ENCODE results near the gene DFFA.
A peak's percentile ranks its signal among the peaks of the same experiment; 100 is the strongest.
"Not testable (repeated sequence)": the region's sequence is repeated elsewhere in the genome, so short reads cannot be mapped to it uniquely, and the experiment has no call there.

DFFA gene, protein sequence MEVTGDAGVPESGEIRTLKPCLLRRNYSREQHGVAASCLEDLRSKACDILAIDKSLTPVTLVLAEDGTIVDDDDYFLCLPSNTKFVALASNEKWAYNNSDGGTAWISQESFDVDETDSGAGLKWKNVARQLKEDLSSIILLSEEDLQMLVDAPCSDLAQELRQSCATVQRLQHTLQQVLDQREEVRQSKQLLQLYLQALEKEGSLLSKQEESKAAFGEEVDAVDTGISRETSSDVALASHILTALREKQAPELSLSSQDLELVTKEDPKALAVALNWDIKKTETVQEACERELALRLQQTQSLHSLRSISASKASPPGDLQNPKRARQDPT

DNA sequence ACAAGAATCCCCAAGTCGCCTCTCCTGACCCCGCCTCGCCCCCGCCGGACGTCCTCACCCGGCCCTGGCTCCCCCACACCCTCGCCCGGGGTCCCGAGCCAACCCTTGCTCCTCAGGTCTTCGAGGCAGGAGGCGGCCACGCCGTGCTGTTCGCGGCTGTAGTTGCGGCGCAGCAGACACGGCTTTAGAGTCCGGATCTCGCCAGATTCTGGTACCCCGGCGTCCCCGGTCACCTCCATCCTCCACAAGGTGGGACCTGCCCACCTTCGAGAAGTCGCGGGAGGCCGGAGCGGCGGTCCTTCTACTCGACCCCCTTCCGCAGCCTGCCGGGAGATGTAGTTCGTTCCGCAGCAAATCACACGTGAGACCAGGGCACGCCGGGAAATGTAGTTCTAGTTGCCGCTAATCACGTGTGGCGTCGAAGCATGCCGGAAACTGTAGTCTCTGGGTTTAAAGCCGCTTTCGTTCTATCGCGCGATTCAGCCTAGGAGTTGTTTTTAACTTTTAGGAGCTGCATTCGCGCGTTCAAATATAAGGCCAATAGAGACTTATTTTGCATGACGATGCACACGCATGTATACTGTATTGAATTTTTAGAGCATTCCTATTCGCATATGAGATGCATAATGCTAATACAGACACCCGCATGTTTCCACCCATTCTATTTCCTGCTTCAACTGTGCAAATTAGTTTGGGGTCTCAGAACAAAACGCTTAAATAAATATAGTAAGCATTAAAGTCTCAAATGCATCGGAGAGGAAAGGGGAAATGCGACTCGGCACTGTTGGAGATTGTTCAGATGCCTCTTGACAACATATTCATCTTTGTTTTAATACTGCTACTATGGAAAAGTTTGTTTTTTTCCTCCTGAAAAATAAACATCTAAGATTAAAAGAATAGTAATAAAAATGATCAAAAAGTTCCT, at the start of gene DFFA:
Gene DFFA (minus strand): TSS at position 310 of the 925 bp plus-strand sequence. CDS start 71 bp downstream, at position 239.
- peak; percentile 75 to 94 for DNase-seq

DNA sequence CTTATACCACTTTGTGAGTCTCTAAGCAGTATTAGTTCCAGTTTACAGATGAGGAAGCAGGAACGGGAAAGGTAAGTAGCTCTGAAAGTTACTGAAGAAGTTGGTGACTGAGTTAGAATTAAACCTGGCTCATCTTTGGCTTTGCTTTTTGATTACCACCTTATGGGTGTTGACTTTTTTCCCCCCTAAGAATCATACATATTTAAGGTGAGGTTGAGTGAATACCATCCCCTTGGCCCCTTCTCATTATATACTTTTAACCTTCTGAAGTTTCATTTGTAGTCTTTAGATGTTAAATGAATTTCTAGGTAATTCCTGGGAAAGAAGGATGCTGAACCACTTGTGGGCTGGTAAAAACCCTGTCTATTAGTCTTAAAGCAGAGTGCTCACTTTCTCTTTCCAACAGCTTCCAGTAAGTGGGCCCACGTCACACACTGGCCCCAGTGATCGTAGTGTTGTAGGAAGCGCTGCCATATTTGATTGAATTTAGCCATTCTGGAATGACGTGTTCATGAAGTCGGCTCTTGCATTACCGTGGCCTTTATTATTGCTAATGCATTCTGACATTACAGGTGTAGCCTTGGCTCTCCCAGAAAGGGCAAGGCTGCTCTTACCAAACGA, 49.3 kb upstream of the DFFA start:
- DNase-seq: no peak

DNA sequence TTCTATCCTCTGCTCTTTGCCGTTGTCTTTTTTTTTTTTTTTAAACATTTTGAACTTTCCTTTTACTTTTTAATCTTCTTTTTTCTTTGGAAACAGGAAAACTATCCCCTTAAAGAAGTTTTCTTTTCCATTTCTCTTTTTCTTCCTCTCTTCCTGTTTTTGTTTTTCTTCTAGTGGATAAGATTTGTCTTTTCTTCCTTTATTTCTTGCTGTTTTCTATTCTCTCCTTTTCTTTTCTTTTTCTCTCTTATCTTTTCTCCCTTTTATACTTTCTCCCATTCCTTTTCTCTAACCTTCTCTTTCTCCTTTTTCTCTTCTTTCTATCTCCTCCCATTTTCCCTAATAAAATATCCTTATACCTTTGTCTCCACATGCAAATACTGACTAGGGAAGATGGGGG, 48.6 kb upstream of the DFFA start:
- no peak for DNase-seq

DNA sequence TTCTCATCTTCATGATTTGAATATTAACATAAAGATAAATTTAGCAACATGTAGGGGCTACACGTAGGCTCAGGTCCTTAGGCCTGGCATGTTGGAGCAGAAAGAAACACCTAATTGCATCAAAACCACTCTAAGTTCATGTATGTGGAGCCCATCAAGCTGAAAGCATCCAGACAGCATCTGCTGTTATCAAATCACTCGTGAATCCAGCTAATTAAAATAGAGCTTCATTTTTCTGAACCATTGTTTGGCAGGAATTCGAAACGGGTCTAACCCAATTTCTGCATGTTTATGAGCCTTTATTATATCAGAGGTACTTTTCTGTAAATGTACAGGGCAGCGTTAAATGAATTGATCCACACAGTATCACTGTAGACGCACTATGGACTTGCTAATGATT, 48.2 kb upstream of the DFFA start:
- DNase-seq: no peak

DNA sequence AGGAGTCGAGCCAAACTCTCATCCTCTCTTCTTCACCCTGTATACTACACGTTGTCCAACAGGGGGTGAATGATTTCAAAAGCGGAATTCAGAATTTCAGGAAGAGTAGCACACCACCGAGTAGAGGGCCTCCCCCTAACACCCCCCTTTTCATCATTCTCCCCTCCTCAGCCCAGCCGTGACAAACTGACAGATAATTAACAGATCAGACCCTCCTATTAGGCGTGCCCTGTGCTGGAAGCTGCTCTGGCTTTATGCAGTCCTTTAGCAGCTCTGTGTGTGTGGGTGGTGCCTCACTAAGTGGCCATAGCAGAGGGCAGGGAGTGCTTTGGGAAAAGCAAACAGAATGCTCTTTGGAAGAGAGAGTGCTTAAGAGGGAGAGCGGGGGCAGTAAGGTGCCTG, 46.7 kb upstream of the DFFA start:
- no peak for DNase-seq

DNA sequence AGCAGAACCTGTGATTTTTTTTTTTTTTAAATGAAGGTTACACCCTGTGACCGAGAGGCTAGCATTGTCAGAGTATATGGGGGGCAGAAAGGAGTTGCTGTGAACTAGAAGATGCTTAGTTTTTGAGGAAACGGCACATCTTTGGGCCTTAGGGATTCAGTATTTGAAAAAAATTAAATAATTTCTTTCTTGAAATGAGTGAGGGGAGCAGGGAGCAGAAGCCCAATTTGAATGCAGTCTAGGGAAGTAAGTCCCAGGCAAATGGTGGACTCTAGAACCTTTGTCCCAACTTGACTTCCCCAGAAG, 45.3 kb upstream of the DFFA start:
- DNase-seq: no peak

DNA sequence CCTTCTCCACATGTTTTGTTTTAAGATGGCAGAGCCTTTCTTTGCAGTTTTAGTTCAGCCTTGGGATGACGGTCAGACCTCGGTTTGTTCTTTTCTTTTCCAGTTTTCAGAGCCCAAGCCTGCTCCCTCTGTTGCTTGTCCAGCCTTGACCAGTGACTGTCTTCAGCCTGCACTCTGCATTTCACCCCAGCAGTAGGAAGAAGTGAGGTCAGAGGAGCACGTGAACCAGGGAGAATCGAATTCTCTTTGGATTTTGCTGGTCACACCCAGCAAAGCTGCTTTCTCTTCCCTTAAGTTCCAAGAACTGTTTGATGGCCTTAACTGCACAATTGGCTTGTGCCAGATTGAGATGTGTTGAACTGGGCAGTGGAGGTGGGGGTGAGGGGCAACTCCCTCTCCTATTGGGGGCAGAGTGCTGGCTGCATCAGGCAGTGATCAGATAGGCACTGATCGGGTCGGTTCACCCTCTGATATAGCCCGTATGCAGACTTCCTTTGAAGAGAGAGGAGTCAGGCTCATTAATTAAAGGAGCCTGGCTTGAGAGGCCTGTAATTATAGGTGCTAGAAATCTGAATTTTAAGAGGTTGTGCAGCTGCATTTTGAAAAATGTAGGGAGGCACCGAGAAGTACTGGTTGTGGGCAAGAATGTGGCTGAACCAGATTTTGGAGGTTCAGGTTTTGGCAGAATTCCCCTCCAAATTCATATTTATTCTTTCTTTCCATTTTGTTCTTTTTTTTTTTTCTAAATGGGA, 44.8 kb upstream of the DFFA start:
- no peak for DNase-seq

DNA sequence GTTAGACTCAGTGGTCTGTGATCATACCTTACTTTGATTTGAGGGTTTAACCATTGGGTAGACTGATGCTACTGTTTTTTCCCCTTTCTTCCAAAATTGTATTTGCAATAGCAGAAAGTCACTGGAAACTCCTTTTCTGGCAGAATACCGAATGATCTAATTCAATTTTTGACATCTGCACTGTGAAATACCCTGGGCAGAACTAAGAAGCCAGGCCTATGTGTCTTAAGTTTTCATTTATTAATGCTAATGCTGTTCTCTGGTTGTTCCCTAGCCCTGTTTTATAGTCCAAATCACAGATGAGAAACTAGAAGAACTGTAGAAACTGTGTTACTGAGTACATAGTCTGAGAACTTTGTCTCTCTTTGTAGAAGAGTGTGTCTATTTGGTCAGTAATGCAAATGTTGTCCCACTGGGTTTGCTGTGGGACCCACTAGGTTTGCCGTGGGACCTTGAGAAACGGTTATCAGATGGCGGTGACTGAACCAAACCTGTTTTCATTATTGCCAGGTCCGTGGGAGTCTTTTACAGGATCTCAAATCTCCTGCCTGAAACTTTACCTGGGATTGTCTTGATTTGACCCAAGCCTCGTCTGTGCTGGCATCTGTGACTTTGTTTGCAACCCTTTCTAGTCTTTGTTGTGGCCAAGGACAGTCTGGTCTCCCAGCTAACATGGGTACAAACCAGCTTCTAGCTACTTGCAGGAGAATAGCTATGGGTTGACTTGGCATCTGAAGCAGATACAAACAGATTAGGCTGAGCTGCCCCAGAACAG, 43.8 kb upstream of the DFFA start:
- no peak for DNase-seq

DNA sequence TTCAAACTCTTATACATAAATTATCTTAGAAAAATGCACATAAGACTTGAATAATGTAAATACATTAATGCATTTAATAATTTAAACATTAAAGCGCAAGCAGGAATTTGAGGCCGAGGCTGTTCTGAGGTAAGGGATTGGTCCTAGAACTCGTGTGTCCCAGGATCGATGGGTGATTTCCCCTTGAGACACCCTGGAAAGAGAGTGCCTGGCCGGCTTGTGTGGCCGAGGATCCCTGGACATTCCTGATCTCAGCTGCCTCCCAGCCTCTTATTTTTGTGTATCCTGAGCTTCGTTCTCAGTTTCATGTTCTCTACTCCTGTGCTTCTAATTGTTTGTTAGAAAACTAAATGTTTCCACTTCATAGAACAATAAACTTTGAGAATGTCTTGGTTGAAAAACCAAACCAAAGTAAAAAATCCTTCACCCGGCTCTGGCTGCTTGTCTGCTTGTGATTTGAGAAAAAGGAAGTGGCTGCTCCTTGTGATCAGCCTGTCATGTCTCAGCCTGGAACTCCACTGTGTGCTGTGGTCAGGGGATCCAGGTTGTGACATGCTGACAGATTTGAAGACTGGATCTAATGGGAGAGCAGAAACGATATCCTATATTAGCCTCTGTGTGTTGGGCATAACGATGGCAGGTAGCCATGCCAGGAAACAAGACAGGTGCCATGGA, 43.1 kb upstream of the DFFA start:
- DNase-seq: no peak

DNA sequence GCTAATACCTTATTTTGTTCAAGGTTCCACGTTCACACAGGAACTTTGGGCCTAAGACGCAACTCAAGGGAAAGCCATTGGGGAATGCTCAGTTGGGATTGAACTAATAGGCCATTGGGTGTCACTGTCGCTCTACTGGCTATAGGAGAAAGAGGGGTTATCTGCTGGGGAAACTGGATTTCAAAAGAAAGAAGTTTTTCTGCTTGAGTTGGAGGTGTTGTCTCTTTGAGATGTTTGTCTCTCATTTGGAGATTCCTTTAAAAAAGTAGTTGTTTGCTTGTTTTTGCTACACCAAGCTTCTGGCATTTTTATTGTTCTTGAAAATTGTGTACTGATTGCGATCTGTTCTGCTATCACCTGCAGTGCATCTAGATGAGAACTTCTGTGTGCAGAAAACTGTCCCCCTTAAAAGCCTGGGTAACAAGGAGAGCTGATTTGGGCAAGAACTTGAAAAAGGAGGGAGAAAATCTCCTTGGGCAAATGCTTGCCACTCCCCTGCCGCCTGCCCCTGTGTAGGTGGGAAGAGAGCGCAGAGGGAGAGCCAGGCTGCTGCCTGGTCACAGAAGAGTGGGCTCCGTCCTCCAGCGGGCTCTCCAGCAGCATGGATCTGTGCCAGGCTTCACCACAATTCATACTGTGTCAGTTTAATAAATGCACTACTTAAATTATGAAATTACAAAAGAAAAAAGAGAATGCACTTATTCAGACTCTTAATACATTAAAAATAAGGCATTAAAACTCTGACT, 42.3 kb upstream of the DFFA start:
- DNase-seq: peak in 1 of 2 experiments; percentile 23

DNA sequence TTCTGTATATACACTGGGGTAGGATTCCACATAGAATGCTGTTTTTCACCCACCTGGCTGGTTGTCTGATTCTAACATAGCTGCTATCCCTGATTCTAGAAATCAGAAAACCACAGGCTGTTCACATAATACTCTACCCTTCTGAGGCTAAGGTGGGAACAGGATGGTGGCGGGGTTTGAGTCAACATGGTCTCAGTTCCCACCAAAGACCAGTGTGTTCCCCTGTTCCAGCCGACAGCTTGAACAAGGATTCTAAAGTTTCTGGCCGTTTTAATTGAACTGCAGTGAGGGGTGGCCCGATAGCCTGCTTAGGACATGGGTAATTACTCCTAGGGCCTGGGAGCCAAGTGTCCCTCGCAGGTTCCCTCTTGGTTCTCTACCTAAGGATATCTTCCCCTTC, 40.9 kb upstream of the DFFA start:
- DNase-seq: no peak

DNA sequence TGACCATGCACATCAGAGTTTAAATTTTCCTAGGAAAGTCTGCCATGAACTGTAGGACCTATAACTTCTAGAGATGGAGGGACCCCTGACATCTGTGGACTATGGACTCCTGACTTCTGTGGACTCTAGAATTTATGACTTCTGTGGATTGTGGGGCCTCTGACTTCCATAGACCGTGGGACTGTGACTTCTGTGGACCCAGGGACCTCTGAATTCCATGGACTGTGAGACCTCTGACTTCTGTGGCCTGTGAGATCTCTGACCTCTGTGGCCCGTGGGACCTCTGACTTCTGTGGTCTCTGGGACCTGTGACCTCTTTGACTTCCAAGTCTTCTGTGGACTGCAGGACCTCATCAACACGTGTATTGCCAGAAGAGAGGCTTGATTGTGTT, 39.2 kb upstream of the DFFA start:
- DNase-seq: no peak

DNA sequence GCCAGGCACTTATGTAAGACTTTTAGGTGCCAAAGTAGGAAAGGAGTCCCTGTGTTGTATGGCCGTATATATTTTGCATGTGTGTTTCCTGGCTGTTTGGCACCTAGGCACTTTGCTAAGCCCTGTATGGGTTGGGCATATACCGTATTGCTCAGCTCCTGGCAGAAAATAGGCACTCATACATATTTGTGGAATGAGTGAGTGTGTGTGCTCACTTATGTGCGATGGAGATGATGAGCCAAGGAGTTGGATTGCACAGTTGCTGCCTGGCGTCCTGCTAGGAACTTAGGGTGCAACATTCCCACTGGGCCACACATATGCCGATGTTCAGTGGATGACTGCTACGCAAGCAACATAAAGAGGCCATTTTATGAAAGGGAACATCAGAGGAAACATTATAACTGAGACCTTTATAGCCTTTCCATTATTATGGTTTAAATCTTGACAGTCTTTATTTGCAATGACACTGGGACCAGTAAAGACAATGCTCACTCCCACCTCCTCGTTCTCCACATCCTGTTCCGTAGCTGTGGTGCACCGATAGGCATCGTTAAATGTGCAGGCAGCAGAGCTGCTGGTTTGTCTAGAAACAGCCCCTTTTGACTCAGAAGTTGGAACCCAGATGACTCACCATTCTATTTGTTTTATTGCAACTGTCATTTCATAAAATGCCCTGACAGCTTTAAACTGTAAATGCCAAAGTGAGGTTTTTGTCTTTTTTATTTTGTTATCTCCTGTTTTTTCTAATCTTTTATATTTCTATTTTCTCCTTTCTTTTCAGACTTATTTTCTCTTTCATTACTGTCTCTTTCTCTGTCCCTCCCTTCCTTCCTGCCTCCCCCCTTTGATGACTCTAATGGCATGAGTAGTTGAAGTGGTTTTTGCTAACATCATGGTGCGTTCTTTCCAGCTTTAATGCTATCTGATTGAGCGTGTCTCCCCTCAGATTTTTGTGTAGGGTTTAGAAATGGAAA, 38.5 kb upstream of the DFFA start:
- DNase-seq: peak; percentile 60 to 70

DNA sequence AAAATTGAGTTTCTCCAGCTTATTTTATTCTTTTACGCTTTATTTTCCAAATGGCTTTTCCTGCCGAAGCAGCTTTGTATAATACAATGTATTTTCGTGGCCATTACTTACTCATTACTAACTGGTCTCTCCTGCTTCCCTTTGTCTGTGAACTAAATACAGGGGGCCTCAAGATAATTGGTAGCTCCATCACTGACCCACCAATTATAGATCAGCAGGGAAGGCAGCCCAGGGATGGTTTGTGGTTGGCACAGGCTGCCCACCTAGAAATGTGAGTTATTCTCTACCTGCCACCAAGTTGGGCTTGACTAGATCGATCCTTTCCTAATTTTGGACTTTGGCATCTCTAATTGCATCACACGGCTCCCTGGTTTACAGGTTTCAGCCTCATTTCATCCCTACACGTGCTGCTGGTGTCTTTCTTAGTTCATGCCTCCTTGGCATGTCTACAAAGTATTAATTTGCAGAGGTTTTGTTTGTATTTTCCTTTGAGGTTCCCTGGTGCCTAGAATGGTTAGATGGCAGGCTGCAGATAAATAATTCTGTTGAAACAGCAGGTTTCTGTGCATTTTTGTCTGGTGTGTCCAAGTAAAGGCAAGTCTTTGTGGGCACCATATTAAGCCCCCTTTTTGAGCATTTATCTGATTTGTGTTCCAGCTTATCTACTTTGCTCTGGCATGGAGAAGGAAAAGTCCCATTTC, 37.6 kb upstream of the DFFA start:
- no peak for DNase-seq

DNA sequence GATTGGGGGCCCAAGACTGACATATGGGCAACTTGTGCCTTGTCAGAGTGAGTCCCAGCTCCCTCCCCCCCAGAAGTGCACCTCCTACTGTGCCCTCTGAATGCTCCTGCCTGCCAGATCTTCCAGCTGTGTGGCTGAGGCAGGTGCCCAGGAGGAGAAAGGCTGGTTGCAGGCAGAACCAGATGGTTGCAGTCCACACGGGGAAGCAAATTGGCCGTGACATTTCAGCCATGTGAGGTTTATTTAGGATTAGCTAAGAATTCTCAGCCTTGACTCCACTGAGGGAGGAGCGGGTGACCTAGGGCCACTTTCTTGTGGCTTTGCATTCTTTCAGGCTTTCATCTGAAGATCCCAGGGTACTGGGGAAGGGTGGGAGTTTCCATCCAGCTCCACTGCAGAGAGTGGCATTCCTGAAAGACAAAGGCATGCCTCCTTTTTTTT, 36.2 kb upstream of the DFFA start:
- no peak for DNase-seq

DNA sequence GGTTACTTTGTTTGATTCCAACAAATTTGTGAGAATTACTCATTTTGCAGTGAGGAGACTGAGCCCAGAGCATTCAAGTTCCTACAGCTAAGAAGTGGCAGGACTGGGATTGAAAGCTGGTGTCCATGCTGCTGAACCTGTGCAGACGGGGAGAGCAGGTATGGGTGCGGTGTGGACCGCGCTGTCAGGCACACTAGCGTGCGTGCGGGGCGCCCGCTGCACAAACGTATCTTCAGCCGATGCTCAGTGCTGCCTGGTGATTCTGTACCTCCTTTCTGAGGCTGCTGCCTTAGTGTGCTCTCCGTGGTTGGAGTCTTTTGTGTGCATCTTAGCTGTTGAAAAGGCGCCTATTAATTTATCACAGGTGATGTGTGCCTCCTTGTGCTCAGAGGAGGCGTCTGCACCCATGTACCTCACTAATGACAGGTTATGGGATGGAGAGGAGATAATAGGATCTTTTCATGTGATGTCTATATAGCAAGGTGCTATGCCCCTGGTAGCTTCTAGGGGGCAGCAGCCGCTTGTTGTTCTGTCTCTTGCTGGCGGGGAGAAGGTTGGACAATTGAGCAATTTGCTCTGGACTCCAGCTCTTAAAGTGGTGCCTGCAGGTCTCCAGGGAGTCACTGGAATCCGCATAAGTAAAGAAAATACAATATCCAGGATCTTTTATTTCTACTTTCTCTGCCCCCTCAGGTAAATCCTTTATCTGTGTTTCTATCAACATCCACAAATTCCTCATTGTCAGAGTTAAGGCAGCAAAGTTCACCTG, 35.0 kb upstream of the DFFA start:
- DNase-seq: peak; percentile 28 to 79

DNA sequence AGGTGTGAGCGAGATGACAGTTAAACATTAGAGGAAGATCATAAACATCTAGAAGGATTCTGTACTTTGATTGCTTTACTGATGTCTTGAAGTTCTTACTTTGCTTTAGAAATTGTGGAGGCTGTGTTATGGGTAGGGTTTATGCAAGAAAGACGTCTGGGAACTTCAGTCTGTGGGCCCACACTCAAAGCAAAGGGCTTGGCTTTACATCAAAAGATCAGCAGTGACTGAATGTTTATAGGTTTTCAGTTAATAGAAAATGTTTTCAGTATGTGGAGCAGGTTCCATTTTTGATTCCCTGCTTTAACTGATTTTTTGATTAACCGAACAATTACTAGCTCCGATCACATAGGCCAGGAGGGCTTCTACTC, 34.3 kb upstream of the DFFA start:
- no peak for DNase-seq

DNA sequence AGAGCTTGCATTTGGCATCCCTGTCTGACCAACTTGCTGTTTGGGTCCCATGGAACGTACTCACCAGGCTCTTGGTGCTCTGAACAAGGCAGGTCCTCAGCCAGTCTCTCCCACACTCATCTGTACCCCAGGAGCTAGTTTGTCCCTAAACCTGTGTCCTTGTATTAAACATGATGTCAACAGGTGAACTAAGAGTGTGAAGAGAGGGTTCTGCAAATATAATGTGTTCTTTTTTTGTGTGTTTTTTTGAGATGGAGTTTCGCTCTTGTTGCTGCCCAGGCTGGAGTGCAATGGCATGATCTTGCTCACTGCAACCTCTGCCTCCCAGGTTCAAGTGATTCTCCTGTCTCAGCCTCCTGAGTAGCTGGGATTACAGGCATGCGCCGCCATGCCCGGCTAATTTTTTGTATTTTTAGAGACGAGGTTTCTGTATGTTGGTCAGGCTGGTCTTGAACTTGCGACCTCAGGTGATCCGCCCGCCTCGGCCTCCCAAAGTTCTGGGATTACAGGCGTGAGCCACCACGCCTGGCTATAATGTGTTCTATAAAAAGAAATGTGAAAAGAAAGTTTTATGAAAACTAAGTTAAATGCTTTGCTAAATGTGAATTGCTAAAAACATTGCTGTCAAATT, 33.8 kb upstream of the DFFA start:
- not testable (repeated sequence) for DNase-seq
